Islet of Langerhans (tissue), 1 donor: ENCODE data around the gene DDIT3.
"Not testable (repeated sequence)": the region's sequence is repeated elsewhere in the genome, so short reads cannot be mapped to it uniquely, and the experiment has no call there.

Experiments used
- FAIRE-seq: peaks from one replicate; lab custom pipeline; 2011; peaks lifted over from hg19 to GRCh38; lab: Jason Lieb, UNC

The DDIT3 gene

DNA sequence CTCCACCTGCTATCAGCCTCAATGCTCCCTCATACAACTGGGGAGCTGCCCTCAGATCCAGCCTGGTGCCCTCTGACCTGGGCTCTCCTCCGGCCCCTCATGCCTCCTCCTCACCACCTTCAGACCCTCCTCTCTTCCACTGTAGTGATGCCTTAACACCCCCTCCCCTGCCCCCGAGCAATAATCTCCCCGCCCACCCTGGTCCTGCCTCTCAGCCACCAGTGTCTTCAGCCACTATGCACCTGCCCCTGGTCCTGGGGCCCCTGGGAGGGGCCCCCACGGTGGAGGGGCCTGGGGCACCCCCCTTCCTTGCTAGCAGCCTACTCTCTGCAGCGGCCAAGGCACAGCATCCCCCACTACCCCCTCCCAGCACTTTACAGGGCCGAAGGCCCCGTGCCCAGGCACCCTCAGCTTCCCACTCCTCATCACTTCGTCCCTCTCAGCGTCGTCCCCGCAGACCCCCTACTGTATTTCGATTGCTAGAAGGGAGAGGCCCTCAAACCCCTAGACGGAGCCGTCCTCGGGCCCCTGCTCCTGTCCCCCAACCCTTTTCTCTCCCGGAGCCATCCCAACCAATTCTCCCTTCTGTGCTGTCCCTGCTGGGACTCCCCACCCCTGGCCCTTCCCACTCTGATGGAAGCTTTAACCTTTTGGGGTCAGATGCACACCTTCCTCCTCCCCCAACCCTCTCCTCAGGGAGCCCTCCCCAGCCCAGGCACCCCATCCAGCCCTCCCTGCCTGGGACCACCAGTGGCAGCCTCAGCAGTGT lies 5.5 kb upstream of the DDIT3 start:
- no peak for FAIRE-seq

GRCh38 chr12:57524814-57525614 lies 4.7 kb upstream of the DDIT3 start:
- FAIRE-seq = no peak

DNA sequence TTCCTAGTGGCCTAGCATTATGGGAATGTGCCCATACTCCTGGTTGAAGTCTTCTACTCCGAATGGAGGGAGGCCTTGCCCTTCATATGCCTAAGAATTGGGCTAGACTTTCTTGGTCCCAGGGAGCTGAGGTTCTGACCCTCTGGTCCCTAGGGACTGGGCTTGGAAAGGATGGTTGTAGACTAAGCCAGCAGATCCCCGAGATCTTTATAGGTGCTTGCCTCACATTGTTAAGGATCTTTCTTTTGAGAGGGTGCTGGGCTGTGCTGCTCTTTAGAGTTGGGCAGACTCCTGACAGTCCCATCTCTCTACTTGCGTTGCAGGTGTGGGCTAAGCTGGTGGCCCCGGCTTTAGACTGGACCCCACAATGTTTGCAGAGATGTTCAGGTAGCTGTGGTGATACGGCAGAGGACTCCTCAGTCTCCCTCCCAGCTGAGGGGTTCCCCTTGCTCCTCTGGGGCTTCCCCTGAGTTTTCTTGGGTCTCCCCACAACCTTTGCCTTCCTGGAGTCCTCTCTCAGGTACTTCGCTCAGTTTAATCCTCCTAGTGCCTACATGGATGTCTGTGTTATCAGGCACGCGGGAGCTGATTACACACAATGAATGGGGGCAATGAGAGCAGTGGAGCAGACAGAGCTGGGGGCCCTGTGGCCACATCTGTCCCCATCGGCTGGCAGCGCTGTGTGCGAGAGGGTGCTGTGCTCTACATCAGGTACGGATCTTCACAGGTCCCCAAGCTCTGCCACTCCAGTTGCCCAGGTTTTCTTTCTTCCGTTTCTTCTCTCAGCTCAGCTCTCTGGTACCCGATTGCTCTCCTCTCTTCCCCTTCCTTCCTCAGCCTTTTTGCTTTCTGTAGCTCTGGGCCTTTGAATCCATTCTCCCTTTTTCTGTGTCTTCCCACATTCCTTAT lies 3.6 kb upstream of the DDIT3 start:
- no peak for FAIRE-seq

DNA sequence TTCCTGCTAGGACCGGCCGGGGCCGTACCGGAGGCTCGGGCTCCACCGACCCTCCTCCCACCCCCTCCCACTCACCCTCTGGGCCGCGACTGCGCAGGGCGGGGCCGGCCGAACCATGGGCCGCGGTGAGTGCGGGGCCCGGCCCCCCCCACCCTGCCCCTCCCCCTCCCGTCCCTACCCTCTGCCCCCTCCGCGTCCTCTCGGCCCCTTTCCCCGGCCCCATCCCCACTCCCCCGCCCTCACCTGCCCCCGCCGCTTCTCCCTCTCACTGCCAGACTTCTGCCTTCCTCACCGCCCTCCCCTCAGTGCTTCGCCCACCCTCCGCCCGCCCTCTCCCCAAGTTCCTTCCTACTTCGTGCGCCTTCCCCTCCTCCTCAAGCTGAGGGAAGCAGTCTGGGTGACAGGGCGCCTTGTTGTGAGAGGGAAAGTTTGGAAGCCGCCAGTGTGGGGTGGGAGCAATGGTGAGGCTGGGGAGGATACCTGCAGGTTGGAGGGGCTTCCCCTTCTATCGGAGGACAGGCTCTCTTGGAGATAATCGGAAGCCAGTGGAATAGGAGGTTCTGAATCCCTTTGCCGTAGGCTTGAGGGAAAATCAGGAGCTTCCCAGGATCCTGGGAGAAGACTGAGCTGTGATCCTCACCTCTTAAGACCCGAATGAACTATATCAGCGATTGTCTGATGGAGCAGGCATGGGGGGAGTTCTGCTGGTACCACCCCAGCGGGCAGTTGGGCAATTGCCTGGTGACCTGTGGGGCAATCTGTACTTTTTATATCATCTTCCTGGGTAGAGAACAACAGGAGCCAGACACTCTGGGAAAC lies 2.8 kb upstream of the DDIT3 start:
- no peak for FAIRE-seq

DNA sequence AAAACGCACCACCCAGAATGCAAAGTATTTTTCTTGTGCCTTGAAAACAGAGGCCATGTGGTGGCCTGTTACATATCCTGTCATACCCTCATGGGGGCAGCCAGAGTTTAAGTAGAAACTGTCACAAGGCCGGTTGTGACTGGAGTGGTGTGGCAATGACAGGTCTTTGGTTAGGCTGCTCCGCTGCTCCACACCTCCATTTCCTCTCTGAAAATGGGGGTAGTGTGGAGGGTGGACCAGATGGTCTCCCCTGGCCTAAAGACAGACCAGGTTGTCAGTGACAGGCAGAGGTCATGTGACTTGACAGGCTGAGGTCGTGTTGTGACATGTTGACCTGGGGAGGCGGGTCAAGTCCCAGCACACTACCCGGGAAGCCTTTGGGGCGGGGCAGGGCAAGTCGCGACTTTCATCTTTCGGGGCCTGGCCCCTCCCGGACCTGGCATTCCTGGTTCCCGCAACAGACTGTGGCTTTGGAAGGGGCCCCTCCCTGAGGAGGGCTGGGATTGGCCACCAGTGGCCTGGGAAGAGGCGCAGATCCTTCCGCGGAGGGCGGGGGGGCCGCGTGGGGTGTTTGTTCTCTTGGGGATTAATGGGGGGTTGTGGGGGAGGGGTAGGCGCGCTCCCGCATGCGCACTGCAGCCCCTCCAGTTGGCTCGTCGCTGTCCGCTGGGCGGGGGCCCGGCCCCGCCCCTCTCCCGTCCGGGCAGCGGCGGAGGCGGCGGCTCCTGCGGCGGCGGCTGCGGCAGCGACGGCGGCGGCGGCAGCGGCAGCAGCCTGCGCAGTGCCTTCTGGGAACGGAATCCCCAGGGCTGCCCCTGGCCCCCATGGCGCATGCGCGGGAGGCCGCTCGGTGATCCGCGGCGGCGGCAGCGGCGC lies 1.9 kb upstream of the DDIT3 start, which contains the start of gene MBD6:
TSS of gene MBD6 (plus strand) at position 814 of the 876 bp plus-strand sequence. CDS start 1,480 bp downstream, outside the sequence.
- FAIRE-seq = no peak

GRCh38 chr12:57521525-57522010 lies 1.3 kb upstream of the DDIT3 start:
- FAIRE-seq = no peak

DNA sequence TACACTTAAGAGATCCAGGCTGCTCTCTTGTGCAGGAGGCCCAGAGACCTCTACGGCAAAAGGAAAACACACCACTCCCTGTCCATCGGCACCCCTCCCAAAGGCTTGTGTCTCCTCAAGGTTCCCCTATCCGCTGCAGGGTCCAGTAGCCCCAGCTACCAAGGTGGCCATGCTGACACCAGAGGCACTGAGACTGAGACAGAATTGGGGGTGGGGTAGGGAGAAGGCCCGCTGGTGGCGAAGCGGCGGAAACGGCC lies 590 bp downstream of the DDIT3 start:
- no peak for FAIRE-seq

- no peak for FAIRE-seq
Measured at GRCh38 chr12:57518920-57519795, 1.2 kb downstream of the DDIT3 start.

- no peak for FAIRE-seq
Measured at GRCh38 chr12:57518176-57518919, 2.0 kb downstream of the DDIT3 start.

GRCh38 chr12:57517718-57518117 lies 2.6 kb downstream of the DDIT3 start:
- not testable (repeated sequence) for FAIRE-seq

GRCh38 chr12:57517187-57517586 lies 3.1 kb downstream of the DDIT3 start:
- no peak for FAIRE-seq

DNA sequence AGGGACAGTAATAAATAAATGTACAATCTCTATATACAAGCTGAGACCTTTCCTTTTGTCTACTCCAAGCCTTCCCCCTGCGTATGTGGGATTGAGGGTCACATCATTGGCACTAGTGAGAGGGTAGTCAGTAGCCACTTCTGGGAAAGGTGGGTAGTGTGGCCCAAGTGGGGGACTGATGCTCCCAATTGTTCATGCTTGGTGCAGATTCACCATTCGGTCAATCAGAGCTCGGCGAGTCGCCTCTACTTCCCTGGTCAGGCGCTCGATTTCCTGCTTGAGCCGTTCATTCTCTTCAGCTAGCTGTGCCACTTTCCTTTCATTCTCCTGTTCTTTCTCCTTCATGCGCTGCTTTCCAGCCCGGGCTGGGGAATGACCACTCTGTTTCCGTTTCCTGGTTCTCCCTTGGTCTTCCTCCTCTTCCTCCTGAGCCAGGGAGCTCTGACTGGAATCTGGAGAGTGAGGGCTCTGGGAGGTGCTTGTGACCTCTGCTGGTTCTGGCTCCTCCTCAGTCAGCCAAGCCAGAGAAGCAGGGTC lies 3.6 kb downstream of the DDIT3 start:
- no peak for FAIRE-seq

- FAIRE-seq = no peak
Measured at GRCh38 chr12:57515934-57516541, 4.3 kb downstream of the DDIT3 start.

DNA sequence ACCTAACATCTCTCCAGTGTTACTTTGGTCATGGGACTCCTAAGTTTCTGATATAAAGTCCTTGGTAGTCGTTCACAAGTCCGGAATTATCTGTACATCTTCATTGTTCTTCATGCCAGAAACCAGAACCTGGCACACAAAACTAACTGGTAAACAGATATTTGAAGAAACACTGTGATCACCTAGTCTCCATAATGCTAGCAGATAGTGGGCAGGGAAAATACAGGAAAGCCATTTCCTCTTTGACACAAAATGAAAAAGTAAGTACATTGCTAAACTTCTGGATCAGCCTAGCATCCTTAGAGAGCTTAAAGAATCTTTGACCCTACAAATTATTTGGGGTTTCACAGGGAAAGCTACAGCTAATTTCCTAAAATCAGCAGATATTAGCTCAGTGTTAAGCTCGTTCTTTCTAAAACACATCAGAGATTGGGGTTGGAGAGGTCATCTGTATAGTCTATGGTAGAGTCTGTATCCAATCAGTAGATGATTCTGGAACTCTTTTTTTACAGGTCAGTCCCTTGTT lies 4.8 kb downstream of the DDIT3 start:
- FAIRE-seq = no peak

DNA sequence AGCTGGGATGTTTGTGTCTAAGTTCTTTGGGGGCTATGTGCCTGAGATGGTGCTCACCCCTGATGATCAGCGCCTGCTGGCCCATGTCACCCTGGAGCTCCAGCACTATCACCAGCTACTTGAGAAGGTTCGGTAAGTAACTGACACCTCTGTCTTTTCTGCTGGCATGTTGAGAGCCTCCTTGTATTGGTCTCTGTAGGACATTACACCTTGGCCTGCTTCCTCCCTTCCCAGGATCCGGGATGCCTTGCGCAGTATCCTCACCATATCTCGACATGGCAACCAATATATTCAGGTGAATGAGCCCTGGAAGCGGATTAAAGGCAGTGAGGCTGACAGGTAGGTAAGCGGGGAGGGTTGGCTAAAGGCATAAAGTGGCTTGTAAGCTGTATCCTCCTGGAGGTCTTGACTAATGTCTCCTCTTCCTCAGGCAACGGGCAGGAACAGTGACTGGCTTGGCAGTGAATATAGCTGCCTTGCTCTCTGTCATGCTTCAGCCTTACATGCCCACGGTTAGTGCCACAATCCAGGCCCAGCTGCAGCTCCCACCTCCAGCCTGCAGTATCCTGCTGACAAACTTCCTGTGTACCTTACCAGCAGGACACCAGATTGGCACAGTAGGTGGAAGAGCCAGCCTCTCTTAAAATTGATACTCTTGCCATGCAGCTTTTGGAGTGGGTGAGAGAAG lies 5.5 kb downstream of the DDIT3 start:
- FAIRE-seq = no peak

- FAIRE-seq = not testable (repeated sequence)
Measured at GRCh38 chr12:57514246-57514645, 6.1 kb downstream of the DDIT3 start.

- not testable (repeated sequence) for FAIRE-seq
Measured at GRCh38 chr12:57513677-57514076, 6.6 kb downstream of the DDIT3 start.
